Trophoblast cell (in vitro differentiated cells and primary cell): ENCODE results near the gene HOXA6.

ENCODE experiments used
- DNase-seq, 2 donors: peaks; one replicate each; pipeline ENCODE4 v3.0.0-alpha.2; 2016
- H2AFZ ChIP-seq: 2 replicates; pipeline ENCODE4 v1.6.1; 2013; ENCODE audit warnings: low read length, moderate library complexity, mild to moderate bottlenecking; ENCODE audit not compliant: insufficient read depth, poor library complexity
- H2AK5ac ChIP-seq: 2 replicates; pipeline ENCODE4 v1.6.1; 2013; ENCODE audit warnings: mild to moderate bottlenecking, low read length
- H2BK120ac ChIP-seq: 2 replicates; pipeline ENCODE4 v1.6.1; 2013; ENCODE audit warnings: low read length, mild to moderate bottlenecking, moderate library complexity; ENCODE audit not compliant: insufficient read depth, poor library complexity
- H2BK12ac ChIP-seq: 2 replicates; pipeline ENCODE4 v1.6.1; 2013; ENCODE audit warnings: mild to moderate bottlenecking, low read length, moderate library complexity
- H2BK5ac ChIP-seq: 2 replicates; pipeline ENCODE4 v1.6.1; 2013; ENCODE audit warnings: low read length, low read depth, moderate library complexity, mild to moderate bottlenecking; ENCODE audit not compliant: poor library complexity
- H3K14ac ChIP-seq: 2 replicates; pipeline ENCODE4 v1.6.1; 2013; ENCODE audit warnings: mild to moderate bottlenecking, low read length
- H3K18ac ChIP-seq: 2 replicates; pipeline ENCODE4 v1.6.1; 2013; ENCODE audit warnings: mild to moderate bottlenecking, low read length
- H3K23ac ChIP-seq: 2 replicates; pipeline ENCODE4 v1.6.1; 2013; ENCODE audit warnings: low read length
- H3K27ac ChIP-seq: 2 replicates; pipeline ENCODE4 v1.5.1; 2013; ENCODE audit warnings: low read depth, mild to moderate bottlenecking, inconsistent platforms, low read length, moderate library complexity
- H3K27me3 ChIP-seq: 2 replicates; pipeline ENCODE4 v1.6.1; 2013; ENCODE audit warnings: inconsistent platforms, mild to moderate bottlenecking, low read length, moderate library complexity; ENCODE audit not compliant: insufficient read depth
- H3K36me3 ChIP-seq, 2 experiments: 1 replicate in 1 of 2; 2 replicates in 1 of 2; pipeline ENCODE4 v1.6.1; 2013; ENCODE audit warnings: low read length in 2 of 2, mild to moderate bottlenecking in 2 of 2, moderate library complexity in 1 of 2; ENCODE audit not compliant: insufficient read depth in 2 of 2, control insufficient read depth in 1 of 2
- H3K4ac ChIP-seq: 2 replicates; pipeline ENCODE4 v1.6.1; 2013; ENCODE audit warnings: low read depth, mild to moderate bottlenecking, low read length, moderate library complexity
- H3K4me1 ChIP-seq, 2 experiments: 1 replicate in 1 of 2; 2 replicates in 1 of 2; pipeline ENCODE4 v1.6.1; 2013; ENCODE audit warnings: low read length in 2 of 2, mild to moderate bottlenecking in 2 of 2, moderate library complexity in 1 of 2; ENCODE audit not compliant: insufficient read depth in 2 of 2, control insufficient read depth in 1 of 2
- H3K4me2 ChIP-seq: 2 replicates; pipeline ENCODE4 v1.6.1; 2013; ENCODE audit warnings: inconsistent platforms, mild to moderate bottlenecking, low read length, moderate library complexity
- H3K4me3 ChIP-seq: 2 replicates; pipeline ENCODE4 v1.5.1; 2013; ENCODE audit warnings: mild to moderate bottlenecking, low read depth, low read length, inconsistent platforms
- H3K79me1 ChIP-seq: one replicate; pipeline ENCODE4 v1.6.1; 2013; ENCODE audit warnings: low read length
- H3K79me2 ChIP-seq: 2 replicates; pipeline ENCODE4 v1.6.1; 2013; ENCODE audit warnings: low read length, mild to moderate bottlenecking; ENCODE audit not compliant: control insufficient read depth, insufficient read depth, poor library complexity
- H3K9ac ChIP-seq: 2 replicates; pipeline ENCODE4 v1.6.1; 2013; ENCODE audit warnings: mild to moderate bottlenecking, low read length
- H3K9me3 ChIP-seq: 2 replicates; pipeline ENCODE4 v1.6.1; 2013; ENCODE audit warnings: low read depth, mild to moderate bottlenecking, control low read depth, inconsistent platforms, low read length; ENCODE audit not compliant: insufficient read depth
- H4K12ac ChIP-seq: 2 replicates; pipeline ENCODE4 v1.6.1; 2013; ENCODE audit warnings: low read depth, mild to moderate bottlenecking, low read length, moderate library complexity
- H4K8ac ChIP-seq: 2 replicates; pipeline ENCODE4 v1.6.1; 2013; ENCODE audit warnings: low read depth, mild to moderate bottlenecking, low read length, moderate library complexity
- H4K91ac ChIP-seq: one replicate; pipeline ENCODE4 v1.6.1; 2013; ENCODE audit warnings: low read depth, mild to moderate bottlenecking, low read length, moderate library complexity
- WGBS: extraction: QIAGEN DNeasy Blood & Tissue Kit; methylation state at CpG from one replicate; pipeline ENCODE4 v1.1.7; 2013; ENCODE audit warnings: missing lambda C conversion rate; ENCODE audit not compliant: insufficient read length, insufficient coverage; ENCODE audit errors: extremely low coverage; 5-methylcytosine and 5-hydroxymethylcytosine counted together

The HOXA6 gene

GRCh38 chr7:27164367-27165088 is 17.0 kb upstream of the HOXA6 start:
- Histone ChIP-seq H3K4me2 (no peak overlapping the region), H3K4ac (no peak overlapping the region), H3K27me3 (peaks cover 85% of the 10 kb centered on the region), H3K9me3 (peaks cover 39% of the 10 kb centered on the region), H3K27ac (no peak overlapping the region), H2BK12ac (no peak overlapping the region), H2BK120ac (no peak overlapping the region), H4K8ac (no peak overlapping the region), H3K14ac (no peak overlapping the region), H3K79me1 (no peaks in the 10 kb centered on the region), H2AK5ac (no peak overlapping the region), H3K9ac (no peak overlapping the region), H3K23ac (no peak overlapping the region), H2AFZ (no peak overlapping the region), H3K4me3 (no peak overlapping the region), H3K18ac (no peak overlapping the region), H4K91ac (no peak overlapping the region), H3K36me3 (no peaks in the 10 kb centered on the region), H4K12ac (no peak overlapping the region), H3K4me1 (peaks cover 5 to 10% of the 10 kb centered on the region in 2 experiments), H2BK5ac (no peak overlapping the region), H3K79me2 (peaks cover 1% of the 10 kb centered on the region)
- peak in 1 of 2 donors; percentile 16 for DNase-seq
- no CpG with 5 or more reads among the region's 47 CpGs for WGBS

- no peak overlapping the region for H2AFZ ChIP-seq
- no peaks in the 10 kb centered on the region for H3K36me3 ChIP-seq
- H3K27me3 ChIP-seq, result peaks cover 85% of the 10 kb centered on the region
- no CpG with 5 or more reads among the region's 12 CpGs for WGBS
- H3K4me3 ChIP-seq, result no peak overlapping the region
- no peak overlapping the region for H2AK5ac ChIP-seq
- H3K4me1 ChIP-seq, result peaks cover 4 to 10% of the 10 kb centered on the region in 2 experiments
- no peaks in the 10 kb centered on the region for H3K79me1 ChIP-seq
- no peak overlapping the region for H4K12ac ChIP-seq
- DNase-seq, result no peak
- no peak overlapping the region for H3K27ac ChIP-seq
- no peak overlapping the region for H2BK5ac ChIP-seq
- no peak overlapping the region for H3K18ac ChIP-seq
- H4K8ac ChIP-seq, result no peak overlapping the region
- no peak overlapping the region for H3K4me2 ChIP-seq
- peaks cover 1% of the 10 kb centered on the region for H3K79me2 ChIP-seq
- H2BK12ac ChIP-seq, result no peak overlapping the region
- no peak overlapping the region for H2BK120ac ChIP-seq
- no peak overlapping the region for H3K14ac ChIP-seq
- no peak overlapping the region for H3K9ac ChIP-seq
- no peak overlapping the region for H3K4ac ChIP-seq
- peaks cover 41% of the 10 kb centered on the region for H3K9me3 ChIP-seq
- no peak overlapping the region for H3K23ac ChIP-seq
- H4K91ac ChIP-seq, result no peak overlapping the region
Observed at GRCh38 chr7:27164045-27164366, 16.4 kb upstream of the HOXA6 start.

DNA sequence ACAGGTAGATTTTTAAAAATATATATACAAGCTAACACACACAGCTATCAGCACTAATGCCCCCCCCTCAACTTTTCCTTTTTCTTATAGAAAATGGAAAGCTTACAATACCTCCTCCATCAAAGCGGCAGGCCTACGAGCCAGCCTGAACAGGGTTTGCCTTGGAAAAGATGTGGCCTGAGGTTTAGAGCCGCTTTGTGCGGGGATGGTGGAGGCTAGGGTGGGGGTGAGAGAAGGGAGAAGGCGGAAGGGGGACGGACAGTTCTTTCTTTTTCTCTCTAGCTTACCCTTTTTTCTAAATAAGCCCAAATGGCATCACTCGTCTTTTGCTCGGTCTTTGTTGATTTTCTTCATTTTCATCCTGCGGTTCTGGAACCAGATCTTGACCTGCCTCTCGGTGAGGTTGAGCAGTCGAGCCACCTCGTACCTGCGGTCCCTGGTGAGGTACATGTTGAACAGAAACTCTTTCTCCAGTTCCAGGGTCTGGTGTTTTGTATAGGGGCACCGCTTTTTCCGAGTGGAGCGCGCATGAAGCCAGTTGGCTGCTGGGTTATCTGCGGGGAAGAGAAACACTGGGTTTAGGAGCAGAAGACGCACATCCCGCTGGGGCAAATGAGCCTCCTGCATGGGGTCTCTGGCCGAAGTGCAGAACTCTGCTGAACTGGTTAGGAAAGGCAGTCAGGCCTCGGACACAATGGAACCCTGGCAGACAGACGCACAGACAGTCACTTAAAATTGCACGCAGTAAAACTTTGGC is 15.9 kb upstream of the HOXA6 start:
- Histone ChIP-seq H3K4me1 (peaks cover 4 to 10% of the 10 kb centered on the region in 2 experiments), H3K4ac (no peak overlapping the region), H3K27ac (no peak overlapping the region), H3K9ac (no peak overlapping the region), H4K91ac (no peak overlapping the region), H3K23ac (no peak overlapping the region), H2BK120ac (no peak overlapping the region), H3K27me3 (peaks cover 85% of the 10 kb centered on the region), H3K9me3 (peaks cover 41% of the 10 kb centered on the region), H4K12ac (no peak overlapping the region), H3K4me2 (no peak overlapping the region), H2BK5ac (no peak overlapping the region), H3K79me1 (no peaks in the 10 kb centered on the region), H3K4me3 (no peak overlapping the region), H2AK5ac (no peak overlapping the region), H3K36me3 (no peaks in the 10 kb centered on the region), H2AFZ (no peak overlapping the region), H4K8ac (no peak overlapping the region), H3K79me2 (peaks cover 1% of the 10 kb centered on the region), H2BK12ac (no peak overlapping the region), H3K18ac (no peak overlapping the region), H3K14ac (no peak overlapping the region)
- no peak for DNase-seq
- no CpG with 5 or more reads among the region's 24 CpGs for WGBS

DNA sequence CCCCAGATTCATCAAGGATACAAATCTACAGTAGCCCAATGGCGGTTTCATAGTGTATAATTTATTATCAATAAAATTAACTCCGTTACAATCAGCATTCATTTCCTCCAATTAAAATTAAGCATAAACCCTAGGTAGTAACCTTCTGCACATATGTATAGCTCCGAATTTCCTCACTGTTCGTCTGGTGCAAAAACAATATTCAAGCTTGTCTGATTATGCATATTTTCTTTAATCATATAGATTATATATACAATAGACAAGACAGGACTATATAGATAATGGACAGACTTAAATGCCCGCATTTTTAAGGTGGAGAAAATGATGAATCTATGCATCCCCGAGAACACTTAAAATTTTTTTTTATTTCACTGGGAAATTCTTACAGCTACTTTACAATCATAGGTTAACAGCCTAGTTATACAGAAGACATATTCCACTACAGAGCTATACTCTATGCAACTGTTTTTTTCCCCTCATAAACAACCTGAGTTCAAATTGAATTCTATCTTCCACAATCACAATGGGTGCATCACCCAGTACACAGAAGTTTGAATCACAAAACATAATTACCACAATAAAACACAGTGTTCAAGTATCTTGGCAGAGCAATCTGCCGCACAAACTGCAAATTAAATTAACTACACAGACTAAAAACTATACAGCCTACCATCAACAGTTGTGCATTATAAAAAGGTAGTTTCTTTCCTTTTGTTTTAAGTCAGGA is 15.2 kb upstream of the HOXA6 start:
- H4K12ac ChIP-seq, result no peak overlapping the region
- no peak overlapping the region for H3K9ac ChIP-seq
- no peaks in the 10 kb centered on the region for H3K36me3 ChIP-seq
- H3K79me2 ChIP-seq, result peaks cover 1% of the 10 kb centered on the region
- no peak for DNase-seq
- H3K18ac ChIP-seq, result no peak overlapping the region
- H3K27ac ChIP-seq, result no peak overlapping the region
- no peak overlapping the region for H4K8ac ChIP-seq
- no peak overlapping the region for H2BK120ac ChIP-seq
- no peak overlapping the region for H3K14ac ChIP-seq
- H3K23ac ChIP-seq, result no peak overlapping the region
- peaks cover 4 to 10% of the 10 kb centered on the region in 2 experiments for H3K4me1 ChIP-seq
- H4K91ac ChIP-seq, result no peak overlapping the region
- H3K4me2 ChIP-seq, result no peak overlapping the region
- no peak overlapping the region for H3K4me3 ChIP-seq
- no CpG with 5 or more reads among the region's 7 CpGs for WGBS
- no peak overlapping the region for H2BK12ac ChIP-seq
- H3K79me1 ChIP-seq, result no peaks in the 10 kb centered on the region
- no peak overlapping the region for H2AK5ac ChIP-seq
- peaks cover 85% of the 10 kb centered on the region for H3K27me3 ChIP-seq
- H2BK5ac ChIP-seq, result no peak overlapping the region
- peaks cover 43% of the 10 kb centered on the region for H3K9me3 ChIP-seq
- no peak overlapping the region for H2AFZ ChIP-seq
- no peak overlapping the region for H3K4ac ChIP-seq
